ENCODE results near the gene CFAP46.
"Not testable (repeated sequence)": the region's sequence is repeated elsewhere in the genome, so short reads cannot be mapped to it uniquely, and the experiment has no call there.

The CFAP46 gene

DNA sequence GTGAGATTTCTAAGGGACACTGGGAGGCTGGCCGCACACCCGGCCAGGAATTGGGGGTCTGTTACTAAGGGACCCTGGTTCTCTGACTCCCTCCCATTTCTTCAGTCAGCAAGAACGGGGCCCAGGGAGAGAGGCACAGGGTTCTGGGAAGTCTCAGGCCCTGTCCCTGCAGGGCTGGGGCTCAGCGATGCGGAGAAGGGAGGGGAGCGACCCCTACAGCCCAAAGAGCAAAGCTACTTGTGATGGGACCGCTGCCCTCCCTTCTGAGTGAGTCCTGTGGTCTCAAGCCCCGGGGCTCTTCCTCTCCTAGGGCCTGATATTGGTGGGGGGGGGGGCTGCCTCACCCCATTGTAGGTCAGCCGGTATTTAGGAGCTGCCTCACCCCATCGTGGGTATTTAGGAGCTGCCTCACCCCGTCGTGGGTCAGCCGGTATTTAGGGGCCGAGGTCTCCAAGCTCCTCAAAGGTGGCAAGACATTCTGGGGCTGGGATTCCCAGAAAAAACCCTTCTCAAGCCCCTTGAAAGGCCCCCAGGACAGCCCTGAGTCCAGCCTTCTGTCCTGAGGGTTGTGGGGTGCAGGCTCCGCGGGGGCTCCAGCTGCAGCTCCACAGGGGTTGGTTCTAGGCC is 139.6 kb downstream of the CFAP46 start:
- DNase-seq, result no peak

DNA sequence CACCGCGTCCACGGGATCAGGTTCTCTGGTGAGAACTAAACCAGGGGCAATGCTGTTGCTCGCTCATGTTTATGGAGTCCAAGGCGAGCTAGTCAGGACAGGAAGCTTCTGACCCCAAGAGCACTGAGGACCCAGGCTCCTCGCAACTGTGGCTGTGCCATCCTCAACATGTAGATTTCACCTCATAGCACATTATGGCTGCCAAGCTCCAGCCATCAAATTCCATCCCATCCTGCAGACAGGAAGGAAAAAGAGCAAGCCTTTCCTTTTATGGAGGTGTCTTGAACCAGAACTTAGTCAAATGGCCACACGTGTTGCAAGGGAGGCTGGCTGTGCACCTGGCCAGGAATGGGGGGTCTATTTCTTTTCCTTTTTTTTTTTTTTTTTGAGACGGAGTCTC is 140.3 kb downstream of the CFAP46 start:
- no peak for DNase-seq

DNA sequence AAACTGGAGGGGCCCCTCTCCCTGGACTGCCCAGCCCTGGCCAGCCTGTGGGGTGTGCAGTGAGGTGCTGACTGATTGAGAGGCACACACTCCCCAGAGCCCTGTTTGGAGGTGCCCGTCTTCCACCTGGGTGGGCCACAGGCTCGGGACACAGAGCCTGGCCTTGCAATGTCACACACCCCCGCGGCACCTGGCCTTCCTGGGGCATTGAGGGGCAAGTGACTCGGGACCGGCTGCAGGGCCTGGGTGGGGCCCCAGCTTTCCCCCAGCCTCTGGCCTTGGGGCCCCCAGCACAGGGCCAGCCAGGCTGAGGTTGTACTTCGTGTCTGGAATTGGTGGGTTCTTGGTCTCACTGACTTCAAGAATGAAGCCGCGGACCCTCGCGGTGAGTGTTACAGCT is 142.5 kb downstream of the CFAP46 start:
- no peak for DNase-seq

DNA sequence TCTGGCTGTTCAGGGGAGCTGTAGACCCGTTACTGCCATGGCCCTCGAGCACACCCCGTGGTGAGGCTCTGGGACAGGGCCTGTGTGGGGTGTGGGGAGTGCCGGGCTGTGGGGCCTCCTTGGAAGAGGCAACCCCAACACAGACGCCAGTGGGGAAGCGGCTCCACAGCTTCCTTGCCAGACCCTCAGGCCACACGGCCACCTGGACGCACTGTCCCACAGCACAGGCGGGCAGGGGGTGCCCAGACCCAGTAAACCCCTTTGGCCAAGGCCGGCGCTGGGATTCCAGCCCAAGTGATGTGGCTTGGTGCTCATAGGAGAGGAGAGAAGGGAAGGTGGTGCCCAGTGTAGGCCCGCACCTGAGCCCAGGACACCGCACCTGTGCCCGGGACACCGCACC is 143.5 kb downstream of the CFAP46 start:
- no peak for DNase-seq

DNA sequence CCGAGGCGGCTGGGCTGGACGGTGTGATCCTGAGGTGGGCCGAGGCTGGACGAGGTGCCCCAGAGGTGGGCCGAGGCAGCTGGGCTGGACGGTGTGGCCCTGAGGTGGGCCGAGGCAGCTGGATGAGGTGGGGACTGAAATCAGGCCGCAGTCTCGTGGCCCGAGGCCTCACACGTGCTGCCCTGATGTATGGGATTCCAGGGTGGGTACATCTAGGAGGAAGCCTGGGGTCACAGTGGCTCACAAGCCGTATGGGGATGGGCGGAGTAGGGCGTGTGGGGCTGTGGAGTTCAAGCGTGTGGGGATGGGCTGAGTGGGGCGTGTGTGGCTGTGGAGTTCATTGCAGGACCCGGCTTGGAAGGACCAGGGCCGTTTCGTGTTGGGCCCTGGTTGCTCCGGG is 144.0 kb downstream of the CFAP46 start:
- no peak for DNase-seq

DNA sequence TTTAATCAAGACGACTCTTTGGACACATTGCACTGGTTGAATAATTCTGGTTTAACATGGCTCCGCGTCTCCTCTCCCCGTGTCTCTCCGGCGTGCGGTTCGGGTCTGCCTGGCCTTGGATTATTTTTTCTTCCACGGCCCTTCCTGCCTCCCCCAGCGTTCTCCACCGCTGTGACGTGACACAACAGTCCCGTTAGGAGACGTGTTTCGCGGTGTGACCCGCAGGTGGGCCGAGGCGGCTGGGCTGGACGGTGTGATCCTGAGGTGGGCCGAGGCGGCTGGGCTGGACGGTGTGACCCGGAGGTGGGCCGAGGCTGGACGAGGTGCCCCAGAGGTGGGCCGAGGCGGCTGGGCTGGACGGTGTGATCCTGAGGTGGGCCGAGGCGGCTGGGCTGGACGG is 144.4 kb downstream of the CFAP46 start:
- DNase-seq, result not testable (repeated sequence)

DNA sequence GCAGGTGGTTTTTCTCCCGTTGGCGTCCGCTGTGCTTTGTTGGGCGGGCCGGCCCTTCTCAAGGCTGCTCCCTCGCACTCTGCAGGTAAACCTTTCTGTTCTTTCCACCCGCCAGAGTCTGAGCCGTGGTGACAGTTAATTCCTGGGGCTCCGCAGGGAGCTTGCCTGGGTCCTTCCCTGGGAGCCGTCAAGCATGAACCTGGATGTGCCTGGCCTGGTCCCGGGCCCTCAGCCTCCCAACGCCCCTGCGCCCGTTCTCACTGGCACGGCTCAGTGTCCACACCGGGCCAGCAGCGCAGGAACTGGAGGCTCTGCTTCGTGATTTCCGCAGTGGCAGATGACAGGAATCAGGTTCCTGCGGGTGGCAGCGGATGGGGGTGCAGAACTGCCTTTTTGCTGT is 145.5 kb downstream of the CFAP46 start:
- no peak for DNase-seq

DNA sequence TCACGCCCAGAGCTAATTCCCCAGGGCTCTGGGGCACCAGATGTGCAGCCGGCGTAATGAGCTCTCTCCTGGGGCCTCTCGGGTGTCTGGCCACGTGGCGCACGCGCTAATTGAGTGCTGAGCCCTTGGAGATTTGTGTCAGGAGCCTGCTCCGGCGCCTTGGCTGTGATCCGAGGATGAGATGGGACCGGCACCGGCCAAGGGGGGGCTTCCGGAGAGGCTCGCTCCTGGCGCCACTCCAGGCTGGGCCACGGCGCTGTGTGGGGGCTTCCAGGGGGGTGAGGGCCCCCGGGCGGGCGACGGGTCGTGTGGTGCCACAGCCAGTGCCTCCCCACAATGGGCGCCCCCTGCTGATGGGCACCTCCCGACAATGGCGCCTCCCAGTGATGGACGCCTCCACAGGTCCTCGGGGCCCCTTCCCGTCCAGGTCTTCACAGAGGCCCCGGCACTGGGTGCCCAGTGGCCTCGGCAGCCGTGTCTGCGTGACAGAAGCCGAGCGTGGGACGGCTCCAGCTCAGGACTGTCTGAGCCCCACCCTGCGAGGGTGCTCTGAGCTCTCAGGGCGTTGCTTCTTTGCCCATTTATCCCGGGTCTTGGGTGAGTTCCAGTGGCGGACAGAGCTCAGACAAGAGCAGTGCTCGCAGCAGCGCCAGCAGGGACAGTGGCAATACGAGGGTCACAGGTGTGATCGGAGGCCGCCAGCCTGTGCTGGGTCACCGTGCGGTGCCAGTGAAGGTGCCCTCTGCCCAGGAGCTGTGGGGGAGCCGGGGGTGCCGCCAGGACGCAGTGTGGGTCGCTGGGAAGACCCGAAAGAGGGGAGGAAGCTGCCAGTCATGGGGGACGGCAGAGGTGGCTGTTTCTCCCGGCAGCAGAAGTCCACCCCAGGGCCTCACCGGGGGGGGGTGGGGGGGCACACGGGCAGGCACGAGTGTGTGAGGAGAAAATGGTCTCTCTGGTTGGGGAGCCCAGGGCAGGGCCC is 148.2 kb downstream of the CFAP46 start:
- DNase-seq, result peak; percentile 94

DNA sequence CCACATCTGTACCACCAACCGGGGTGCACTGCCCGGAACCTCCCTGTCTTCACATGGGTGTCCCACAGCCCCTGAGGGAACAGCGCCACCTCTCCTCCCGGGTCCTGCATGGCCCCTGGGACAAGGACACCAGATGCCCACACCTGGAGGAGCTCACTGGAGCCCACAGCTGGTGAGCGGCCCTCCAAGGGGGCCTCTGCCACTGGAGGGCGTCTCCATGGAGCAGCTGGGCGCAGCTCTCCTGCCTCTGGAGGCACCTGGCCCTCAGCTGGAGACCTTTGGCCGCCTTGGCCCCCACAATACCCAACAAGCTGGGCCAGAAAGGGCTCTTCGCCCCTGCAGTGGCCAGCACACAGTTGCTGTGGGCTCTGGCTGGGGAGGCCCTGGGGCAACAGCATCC is 149.2 kb downstream of the CFAP46 start:
- DNase-seq, result no peak

DNA sequence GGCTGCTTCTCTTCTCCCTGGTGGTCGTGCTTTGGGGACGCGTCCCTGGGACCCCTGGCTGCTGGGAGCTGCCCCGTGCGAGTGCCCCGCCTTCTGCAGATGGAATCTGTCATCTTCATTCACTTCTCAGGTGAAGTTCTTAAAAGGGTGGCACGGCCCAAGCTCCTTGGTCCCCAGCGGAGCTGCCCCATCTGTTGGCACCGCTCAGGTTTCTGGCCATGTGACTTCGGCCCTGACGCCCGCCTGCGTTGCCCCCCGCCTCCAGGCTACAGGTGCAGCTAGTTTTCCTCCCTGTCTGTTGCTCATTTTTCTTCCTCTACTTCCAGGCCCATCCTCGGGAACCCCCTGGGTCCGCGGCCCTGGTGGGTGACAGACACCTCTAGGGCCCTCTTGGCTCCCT is 149.6 kb downstream of the CFAP46 start:
- DNase-seq, result no peak

DNA sequence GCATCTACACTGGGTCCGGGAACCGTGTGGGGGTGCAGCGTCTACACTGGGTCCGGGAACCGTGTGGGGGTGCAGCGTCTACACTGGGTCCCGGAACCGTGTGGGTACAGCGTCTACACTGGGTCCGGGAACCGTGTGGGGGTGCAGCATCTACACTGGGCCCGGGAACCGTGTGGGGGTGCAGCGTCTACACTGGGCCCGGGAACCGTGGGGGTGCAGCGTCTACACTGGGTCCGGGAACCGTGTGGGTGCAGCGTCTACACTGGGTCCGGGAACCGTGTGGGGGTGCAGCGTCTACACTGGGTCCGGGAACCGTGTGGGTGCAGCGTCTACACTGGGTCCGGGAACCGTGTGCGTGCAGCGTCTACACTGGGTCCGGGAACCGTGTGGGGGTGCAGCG is 150.3 kb downstream of the CFAP46 start:
- DNase-seq, result not testable (repeated sequence)

DNA sequence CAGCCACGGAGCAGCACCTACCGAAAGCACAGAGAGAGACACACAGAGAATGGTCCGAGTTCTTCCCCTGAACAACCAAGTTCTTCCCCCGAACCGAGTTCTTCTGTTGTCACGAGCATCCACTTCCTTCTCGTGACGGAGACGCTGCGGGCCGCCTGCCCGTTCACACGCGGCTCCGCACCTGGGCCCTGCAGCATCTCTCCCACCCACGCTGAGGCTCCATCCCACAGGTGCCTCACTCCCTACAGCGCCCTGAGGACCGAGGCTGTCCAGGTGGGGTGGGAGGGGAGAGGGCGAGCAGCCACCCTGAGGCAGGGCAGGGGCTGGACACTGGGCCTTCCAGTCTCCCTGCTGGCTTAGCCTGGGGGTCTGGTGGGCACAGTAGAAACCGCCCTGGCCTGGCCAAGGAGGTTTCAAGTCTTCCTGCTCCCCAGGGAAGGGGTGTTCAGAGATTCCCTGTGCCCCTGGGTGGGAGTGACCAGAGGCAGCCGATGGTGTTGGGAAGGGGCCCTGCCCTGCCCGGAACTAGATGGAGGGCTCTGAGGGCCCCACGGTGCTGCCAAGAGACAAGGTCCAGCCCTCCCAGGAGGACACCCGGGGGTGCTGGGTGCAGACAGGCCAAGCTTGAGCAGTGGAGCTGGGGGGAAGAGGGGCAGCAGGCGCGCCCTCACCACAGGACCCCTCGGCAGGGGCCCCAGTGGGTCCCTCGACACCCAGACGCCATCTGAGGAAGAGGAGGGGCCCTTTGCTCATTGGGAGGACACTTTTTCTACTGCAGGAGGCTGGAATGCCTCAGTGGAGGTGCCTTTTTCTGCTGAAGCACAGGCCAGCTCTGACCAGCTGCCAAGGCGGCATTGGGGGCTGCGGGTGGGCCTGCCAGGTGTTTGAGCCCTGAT is 151.2 kb downstream of the CFAP46 start:
- DNase-seq, result no peak

DNA sequence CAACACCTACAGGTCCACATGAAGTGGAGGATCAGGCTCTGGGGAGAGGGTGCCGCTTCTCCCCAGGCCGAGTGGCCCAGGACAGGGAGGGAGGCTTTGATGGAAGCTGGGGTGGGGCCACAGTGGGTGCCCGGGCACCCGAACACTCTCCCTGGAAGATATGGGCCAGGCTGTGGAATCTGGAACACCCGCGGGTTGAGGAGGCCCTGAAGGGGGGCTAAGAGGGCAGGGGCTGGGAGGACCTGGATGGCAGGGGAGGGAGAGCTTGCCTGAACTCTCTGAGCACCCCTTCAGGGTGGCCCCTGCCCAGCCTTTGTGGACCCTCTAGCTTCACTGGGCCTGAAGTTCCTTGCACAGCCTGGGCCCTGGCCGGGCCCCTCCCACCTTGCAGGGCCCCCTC is 151.9 kb downstream of the CFAP46 start:
- DNase-seq, result no peak

DNA sequence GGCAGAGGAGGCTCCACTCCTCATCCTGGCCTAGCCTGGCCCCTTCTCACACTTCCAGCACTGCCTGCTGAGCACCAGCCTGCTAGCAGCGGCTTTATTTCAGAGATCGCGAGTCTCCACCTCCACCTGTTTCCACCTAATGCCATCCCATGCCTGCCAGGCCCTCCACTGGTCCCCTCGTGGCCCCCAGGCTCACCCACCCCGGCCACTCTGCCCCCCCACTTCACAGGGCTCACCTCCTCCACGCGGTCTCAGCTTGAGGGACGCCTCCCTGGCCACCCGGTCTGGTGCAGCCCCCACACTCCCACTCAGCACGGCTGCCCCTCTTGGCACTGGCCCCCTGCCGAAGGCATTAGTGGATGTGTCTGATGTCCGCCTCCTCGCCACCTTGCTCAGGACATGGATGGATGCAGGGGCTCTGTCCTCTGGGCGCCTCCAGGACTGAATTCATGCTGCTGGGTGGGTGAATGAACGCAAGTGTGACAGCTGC is 152.7 kb downstream of the CFAP46 start:
- no peak for DNase-seq

DNA sequence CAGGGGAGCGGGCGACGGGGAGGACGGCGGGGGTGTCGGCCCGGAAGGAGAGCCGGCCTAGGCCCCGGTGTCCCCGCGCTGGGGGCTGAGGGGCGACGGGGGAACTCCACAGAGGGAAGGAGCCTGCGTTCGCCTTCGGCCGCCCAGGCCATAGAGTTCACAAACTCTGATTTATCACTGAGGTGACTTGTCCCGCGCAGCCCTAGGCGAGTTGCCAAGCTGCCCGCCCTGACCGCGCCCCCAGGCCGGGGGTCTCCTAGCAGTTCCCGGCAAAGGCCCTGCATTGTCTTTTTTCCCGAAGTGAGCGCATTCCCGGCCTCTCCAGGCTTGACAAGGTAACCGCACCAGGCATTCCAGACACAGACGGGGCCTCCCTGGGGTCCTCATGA is 153.5 kb downstream of the CFAP46 start:
- DNase-seq, result no peak

DNA sequence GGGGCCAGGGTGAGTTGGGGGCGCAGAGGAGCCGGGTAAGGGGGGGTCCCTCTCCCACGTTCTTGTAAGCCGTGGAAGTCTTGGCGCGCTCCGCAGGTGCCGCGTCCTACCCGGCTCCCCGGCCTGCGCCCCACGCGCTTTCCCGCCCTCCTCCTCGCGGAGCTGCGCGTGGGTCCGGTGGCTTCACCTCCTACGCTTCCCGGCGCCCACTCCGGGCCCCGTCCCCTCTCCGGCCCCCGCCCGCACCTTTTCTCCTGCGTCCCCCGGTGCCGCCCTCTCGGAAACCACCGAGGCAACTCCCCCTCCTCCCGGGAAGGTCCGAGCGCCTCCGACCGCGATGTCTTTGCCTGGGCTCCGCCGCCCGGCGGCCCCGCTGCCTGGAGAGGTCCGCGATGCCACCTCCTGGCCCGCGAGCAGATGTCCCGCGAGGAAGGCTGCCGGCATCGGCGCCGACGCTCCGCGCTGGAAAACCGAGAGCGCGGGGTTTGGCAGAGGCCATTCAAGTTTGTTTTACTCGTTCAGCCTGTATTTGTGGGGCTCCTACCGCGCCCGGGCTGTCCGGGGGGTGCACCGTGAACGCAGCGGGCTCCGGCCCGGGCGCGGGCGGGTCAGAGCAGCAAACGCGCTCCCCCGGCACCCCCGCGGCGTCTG is 154.1 kb downstream of the CFAP46 start:
- DNase-seq, result no peak

DNA sequence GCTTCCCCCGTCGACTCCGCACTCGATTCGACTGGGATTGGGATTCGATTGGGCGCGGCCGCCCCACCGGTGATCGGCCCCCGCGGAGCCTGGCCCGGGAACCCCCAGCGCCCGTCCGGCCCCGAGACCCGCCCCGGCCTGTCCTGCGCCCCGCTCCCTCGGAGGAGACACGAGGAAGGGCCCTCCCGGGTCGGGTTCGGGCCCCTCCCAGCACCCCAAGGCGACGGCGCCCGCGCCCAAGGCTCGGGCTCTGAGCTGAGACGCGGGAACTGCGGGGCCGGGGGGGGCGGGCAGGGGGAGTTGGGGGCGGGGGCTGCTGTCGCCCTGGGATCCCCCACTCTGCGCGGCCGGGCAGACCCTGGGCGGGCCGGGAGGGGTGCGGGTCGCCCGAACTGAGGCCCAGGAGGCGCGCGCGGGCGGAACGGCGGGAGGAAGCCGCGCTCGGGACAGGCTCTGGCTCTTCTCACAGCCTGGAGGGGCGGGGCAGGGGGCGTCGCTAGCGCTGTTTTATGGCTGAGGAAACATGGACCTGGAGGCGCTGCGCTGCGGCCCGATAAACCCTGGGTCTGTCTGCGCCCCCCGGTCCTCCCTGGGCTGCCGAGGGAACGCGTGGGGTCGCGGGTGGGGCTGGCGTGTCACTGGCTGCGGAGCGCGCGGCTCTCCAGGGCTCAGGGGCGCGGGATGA is 154.7 kb downstream of the CFAP46 start:
- no peak for DNase-seq

DNA sequence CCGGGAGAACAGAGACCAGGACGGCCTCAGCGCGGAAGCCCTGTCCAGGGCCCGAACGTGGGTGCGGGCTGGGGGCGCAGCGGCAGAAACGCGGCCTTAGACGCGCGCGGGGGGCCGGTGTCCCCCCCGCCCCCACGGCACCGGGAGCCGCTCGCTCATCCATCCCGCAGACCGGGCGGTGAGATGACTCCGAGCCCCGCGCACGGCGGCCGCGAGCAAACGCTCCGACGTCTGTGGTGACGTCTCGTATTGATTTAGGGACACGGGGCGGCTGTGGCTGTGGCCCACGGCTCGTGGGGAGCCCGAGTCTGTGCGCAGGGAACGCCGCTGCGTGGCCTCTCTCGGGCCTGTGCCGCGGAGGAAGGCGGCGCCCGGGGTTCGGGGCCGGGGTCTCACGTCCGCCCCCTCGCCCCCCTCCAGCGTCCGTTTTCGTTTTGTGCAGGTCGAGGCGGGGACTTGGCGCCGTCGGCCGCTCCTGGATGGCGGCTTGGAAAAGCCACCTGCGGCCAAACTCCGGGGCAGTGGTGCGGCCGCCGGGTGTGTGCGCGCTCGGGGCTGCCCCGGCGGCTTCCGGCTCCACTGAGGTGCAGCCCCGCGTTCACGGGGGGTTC is 155.4 kb downstream of the CFAP46 start:
- no peak for DNase-seq

DNA sequence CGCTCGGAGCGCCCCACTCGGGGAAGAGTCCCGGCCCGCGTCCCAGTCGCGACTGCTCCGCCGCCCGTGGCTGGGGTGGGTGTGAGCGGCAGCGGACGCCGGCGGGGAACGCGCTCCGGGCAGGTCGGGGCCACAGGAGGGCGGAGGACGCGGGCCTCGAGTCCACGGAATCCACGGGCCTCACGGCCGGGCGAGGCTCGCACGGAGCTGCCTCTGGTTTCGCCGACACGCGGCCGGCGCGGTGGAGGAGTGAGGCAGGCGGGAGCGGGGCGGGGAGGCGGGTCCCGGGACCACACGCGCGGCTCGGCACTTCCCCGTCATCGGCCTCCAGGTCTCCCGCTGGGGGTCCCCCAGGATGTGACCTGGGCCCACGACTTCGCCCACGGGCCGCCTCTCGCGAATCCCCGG is 155.9 kb downstream of the CFAP46 start:
- no peak for DNase-seq

DNA sequence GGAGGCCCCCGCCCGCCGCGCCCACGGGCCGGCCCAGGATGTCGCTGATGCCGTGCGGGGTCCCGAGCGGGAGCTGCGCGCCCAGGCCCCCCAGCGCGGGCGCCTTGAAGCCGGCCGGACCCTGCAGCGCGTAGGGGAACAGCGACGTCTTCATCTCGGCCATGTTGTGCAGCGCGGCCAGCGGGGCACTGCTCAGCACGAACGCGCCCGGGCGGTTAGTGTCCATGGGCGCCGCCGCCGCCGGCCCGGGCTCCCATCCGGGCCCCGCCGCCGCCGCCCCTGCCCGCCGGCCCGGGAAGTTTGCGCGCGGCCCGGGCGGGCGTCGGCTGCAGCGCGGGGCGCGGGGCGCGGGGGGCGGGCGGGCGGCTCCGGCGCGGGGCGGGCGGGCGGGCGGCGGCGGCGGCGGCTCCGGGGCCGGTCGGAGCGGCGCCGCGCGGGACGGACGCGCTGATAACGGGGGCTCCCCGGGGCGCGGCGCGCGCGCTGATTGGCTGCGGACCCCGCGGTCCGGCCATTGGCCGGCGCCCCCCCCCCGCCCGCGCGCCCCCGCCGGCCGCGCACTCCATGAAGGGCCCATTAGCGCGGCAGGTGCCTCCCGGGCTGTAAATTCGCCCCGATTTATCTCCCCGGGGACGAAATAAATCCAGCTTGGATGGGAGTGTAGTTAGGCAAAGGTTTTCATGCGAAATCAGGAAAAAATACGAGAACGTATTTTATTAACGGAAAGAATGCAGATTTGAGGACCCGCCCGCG is 156.5 kb downstream of the CFAP46 start, which contains the start of gene NKX6-2:
NKX6-2 (minus strand) TSS at position 425 of the 753 bp plus-strand sequence; CDS start at position 226, 199 bp downstream.
- DNase-seq, result no peak
